Panc1 (cell line): Measurements from ENCODE around the gene LAMTOR3. TPM values are rescaled to one million over a fixed set of nuclear protein-coding genes. Genes with fewer than 3 reads are reported as not detected.

ENCODE experiments used
- ATAC-seq: fragments of 200-7000 bp; cut with Tn5 transposase; 2 replicates; pipeline ENCODE4 v1.9.1; 2020; ENCODE audit warnings: mild to moderate bottlenecking, moderate library complexity
- BruUV-seq: library from RNA; stranded (reverse); fragments of 400-500 nt; replicated peaks from 2 replicates; lab custom pipeline; 2021; lab: Mats Ljungman, UMichigan
- CTCF ChIA-PET: fragments of 300-600 bp; sonication (Branson Sonifier 250); formaldehyde crosslinking; loops from one replicate; lab custom pipeline; 2022; ENCODE audit warnings: antibody characterized with exemption; lab: Charles Lee
- POLR2A ChIA-PET: fragments of 300-600 bp; sonication (Branson Sonifier 250); formaldehyde crosslinking; loops from one replicate; lab custom pipeline; 2022; ENCODE audit warnings: antibody characterized with exemption; lab: Charles Lee
- DNase-seq: peaks from one replicate; pipeline ENCODE4 v3.0.0-alpha.2; 2010; ENCODE audit warnings: low read depth, low spot score
- H3K27ac ChIP-seq: 2 replicates; pipeline ENCODE4 v1.5.1; 2011; ENCODE audit warnings: mild to moderate bottlenecking, low read length, inconsistent platforms
- H3K27me3 ChIP-seq: fragments of 200-500 bp; sonication (Bioruptor generic); 2 replicates; pipeline ENCODE4 v1.6.0; 2014; ENCODE audit warnings: low read length, inconsistent platforms; ENCODE audit not compliant: control insufficient read depth, insufficient read depth
- H3K36me3 ChIP-seq: fragments of 200-500 bp; sonication (Bioruptor generic); 2 replicates; pipeline ENCODE4 v1.5.1; 2014; ENCODE audit warnings: inconsistent platforms, mild to moderate bottlenecking, low read length, moderate library complexity; ENCODE audit not compliant: control insufficient read depth, insufficient read depth
- H3K4me1 ChIP-seq: 2 replicates; pipeline ENCODE4 v1.5.1; 2011; ENCODE audit warnings: inconsistent platforms, mild to moderate bottlenecking, low read length, moderate library complexity; ENCODE audit not compliant: control insufficient read depth, insufficient read depth
- H3K4me3 ChIP-seq, 2 experiments: 2 replicates each; pipeline ENCODE4 v1.5.1; 2011 to 2012; ENCODE audit warnings: low read depth in 2 of 2, low read length in 2 of 2, mild to moderate bottlenecking in 2 of 2, inconsistent platforms in 1 of 2, moderate library complexity in 1 of 2
- H3K9me3 ChIP-seq: fragments of 200-500 bp; sonication (Bioruptor generic); 2 replicates; pipeline ENCODE4 v1.5.1; 2014; ENCODE audit warnings: low read depth, mild to moderate bottlenecking, inconsistent platforms, low read length, moderate library complexity; ENCODE audit not compliant: control insufficient read depth, insufficient read depth
- POLR2AphosphoS5 ChIP-seq: IDR thresholded peaks from 2 replicates; pipeline ENCODE4 v1.6.1; 2012; ENCODE audit warnings: mild to moderate bottlenecking, low read depth, low read length, moderate library complexity
- SIN3A ChIP-seq: IDR thresholded peaks from 2 replicates; pipeline ENCODE4 v1.6.1; 2012; ENCODE audit warnings: low read depth, mild to moderate bottlenecking, low read length, moderate library complexity, borderline replicate concordance; ENCODE audit not compliant: insufficient read depth
- TCF7L2 ChIP-seq: IDR thresholded peaks from 2 replicates; pipeline ENCODE4 v1.6.1; 2011; ENCODE audit warnings: mild to moderate bottlenecking, low read depth, low read length, inconsistent platforms
- in situ Hi-C: cut with HindIII; loops from 2 replicates; pipeline ENCODE4 v1.10.0; 2016; ENCODE audit warnings: low sequenced_read_pairs, low pct_unique_long_range_greater_than_20kb
- intact Hi-C: fragments of 100-400 bp; cut with micrococcal nuclease; formaldehyde crosslinking; loops from one replicate; pipeline ENCODE4 v1.10.0; 2022; ENCODE audit not compliant: unreplicated experiment
- total RNA-seq: library from RNA; stranded (reverse); gene quantifications from one replicate; pipeline ENCODE4 v1.2.1, GENCODE V29; 2021; ENCODE audit not compliant: unreplicated experiment
- TF ChIP-seq, protein P1 (sequence below), 2 experiments: IDR thresholded peaks; 2 replicates each; pipeline ENCODE4 v1.6.1; 2011 to 2012; ENCODE audit warnings: low read depth in 2 of 2, control low read depth in 1 of 2, low read length in 1 of 2, mild to moderate bottlenecking in 1 of 2, moderate library complexity in 1 of 2; ENCODE audit not compliant: insufficient read depth in 1 of 2
- TF ChIP-seq, protein P2 (sequence below): fragments of 450-650 bp; IDR thresholded peaks from 2 replicates; pipeline ENCODE4 v1.5.1; 2017; ENCODE audit warnings: mild to moderate bottlenecking

The LAMTOR3 gene
- total RNA-seq, 1 experiment from 2014 or later, result 20.3 TPM

DNA sequence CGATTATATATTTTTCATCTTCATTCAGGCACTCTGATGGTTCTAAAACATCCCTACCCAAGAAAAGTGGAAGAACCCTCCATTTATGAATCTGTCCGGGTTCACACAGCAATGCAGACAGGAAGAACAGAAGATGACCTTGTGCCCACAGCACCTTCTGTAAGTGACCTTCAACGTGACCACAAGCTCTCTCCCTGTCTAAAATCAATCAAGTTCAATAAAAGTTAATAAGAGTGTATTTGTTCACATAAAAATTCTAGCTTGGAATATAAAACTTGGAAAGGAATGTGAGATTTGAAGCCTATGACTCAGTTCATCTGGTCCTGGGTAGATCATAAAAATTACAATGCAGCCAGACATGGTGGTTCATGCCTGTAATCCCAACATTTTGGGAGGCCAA, 41.0 kb downstream of the LAMTOR3 start:
- ChIA-PET CTCF (no interaction called here), POLR2A (no interaction called here)
- Histone ChIP-seq H3K27ac (no peak overlapping the region), H3K27me3 (no peaks in the 10 kb centered on the region; the same call in 1 of the 2 replicates), H3K4me3 (no peak overlapping the region), H3K9me3 (no peaks in the 10 kb centered on the region), H3K4me1 (no peaks in the 10 kb centered on the region), H3K36me3 (no peaks in the 10 kb centered on the region)
- in situ Hi-C loops, result no loop called here
- intact Hi-C loops, result loop anchor here (2.0 kb wide), 1 partner anchor 14 kb away; no protein-coding TSS in a partner anchor
- BruUV-seq, result no TSS peak
- TF ChIP-seq, protein P1, sequence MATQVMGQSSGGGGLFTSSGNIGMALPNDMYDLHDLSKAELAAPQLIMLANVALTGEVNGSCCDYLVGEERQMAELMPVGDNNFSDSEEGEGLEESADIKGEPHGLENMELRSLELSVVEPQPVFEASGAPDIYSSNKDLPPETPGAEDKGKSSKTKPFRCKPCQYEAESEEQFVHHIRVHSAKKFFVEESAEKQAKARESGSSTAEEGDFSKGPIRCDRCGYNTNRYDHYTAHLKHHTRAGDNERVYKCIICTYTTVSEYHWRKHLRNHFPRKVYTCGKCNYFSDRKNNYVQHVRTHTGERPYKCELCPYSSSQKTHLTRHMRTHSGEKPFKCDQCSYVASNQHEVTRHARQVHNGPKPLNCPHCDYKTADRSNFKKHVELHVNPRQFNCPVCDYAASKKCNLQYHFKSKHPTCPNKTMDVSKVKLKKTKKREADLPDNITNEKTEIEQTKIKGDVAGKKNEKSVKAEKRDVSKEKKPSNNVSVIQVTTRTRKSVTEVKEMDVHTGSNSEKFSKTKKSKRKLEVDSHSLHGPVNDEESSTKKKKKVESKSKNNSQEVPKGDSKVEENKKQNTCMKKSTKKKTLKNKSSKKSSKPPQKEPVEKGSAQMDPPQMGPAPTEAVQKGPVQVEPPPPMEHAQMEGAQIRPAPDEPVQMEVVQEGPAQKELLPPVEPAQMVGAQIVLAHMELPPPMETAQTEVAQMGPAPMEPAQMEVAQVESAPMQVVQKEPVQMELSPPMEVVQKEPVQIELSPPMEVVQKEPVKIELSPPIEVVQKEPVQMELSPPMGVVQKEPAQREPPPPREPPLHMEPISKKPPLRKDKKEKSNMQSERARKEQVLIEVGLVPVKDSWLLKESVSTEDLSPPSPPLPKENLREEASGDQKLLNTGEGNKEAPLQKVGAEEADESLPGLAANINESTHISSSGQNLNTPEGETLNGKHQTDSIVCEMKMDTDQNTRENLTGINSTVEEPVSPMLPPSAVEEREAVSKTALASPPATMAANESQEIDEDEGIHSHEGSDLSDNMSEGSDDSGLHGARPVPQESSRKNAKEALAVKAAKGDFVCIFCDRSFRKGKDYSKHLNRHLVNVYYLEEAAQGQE (IDR thresholded peaks at IDR 0.05; ENCODE audit: insufficient read depth in 1 of 2, low read depth in 2 of 2, low read length in 1 of 2), result no peak
- TF ChIP-seq SIN3A (no peak), POLR2AphosphoS5 (no peak), TCF7L2 (no peak)
- TF ChIP-seq, protein P2, sequence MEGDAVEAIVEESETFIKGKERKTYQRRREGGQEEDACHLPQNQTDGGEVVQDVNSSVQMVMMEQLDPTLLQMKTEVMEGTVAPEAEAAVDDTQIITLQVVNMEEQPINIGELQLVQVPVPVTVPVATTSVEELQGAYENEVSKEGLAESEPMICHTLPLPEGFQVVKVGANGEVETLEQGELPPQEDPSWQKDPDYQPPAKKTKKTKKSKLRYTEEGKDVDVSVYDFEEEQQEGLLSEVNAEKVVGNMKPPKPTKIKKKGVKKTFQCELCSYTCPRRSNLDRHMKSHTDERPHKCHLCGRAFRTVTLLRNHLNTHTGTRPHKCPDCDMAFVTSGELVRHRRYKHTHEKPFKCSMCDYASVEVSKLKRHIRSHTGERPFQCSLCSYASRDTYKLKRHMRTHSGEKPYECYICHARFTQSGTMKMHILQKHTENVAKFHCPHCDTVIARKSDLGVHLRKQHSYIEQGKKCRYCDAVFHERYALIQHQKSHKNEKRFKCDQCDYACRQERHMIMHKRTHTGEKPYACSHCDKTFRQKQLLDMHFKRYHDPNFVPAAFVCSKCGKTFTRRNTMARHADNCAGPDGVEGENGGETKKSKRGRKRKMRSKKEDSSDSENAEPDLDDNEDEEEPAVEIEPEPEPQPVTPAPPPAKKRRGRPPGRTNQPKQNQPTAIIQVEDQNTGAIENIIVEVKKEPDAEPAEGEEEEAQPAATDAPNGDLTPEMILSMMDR, result no peak
- ATAC-seq (no peak), DNase-seq (no peak)

DNA sequence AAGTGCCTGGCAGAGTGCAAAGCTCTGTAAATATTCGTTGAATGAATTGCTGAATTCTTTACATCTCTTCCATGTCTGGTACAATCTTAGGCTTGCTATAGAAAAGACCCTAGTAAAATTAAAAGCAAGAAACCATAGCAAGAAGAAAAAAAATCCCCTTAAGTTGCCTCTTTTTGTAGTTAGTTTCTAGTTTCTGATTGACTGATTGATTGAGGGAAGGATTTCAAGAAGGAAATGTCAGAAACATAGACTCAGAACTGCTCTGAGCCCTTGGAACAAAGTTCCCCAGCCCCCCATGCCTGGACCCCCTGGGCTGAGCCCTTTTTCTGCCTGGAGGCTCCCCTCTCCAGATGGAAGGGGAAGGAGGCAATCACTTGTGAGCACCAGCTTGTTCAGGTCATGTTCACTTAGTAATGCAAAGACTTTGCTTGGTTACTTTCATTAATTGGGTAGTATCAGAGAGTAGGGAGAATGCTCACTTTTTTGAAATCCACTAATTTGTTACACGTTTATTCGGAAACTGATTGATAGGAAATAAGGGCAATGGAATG, 42.0 kb downstream of the LAMTOR3 start:
- Histone ChIP-seq H3K36me3 (no peaks in the 10 kb centered on the region), H3K4me1 (no peaks in the 10 kb centered on the region), H3K4me3 (no peak overlapping the region), H3K27me3 (no peaks in the 10 kb centered on the region), H3K9me3 (no peaks in the 10 kb centered on the region), H3K27ac (no peak overlapping the region)
- in situ Hi-C loops (no loop called here), intact Hi-C loops (loop anchor here (2.0 kb wide), 1 partner anchor 13 kb away; no protein-coding TSS in a partner anchor)
- ChIA-PET POLR2A (no interaction called here), CTCF (no interaction called here)
- no peak for DNase-seq
- no TSS peak for BruUV-seq
- TF ChIP-seq POLR2AphosphoS5 (no peak), TCF7L2 (no peak), SIN3A (no peak)
- TF ChIP-seq, protein P1 (IDR thresholded peaks at IDR 0.05; ENCODE audit: insufficient read depth in 1 of 2, low read depth in 2 of 2, low read length in 1 of 2), result no peak
- TF ChIP-seq, protein P2, result no peak
- no peak for ATAC-seq
